HG03108 (cell line): ENCODE results near the gene SAYSD1.

Source experiments
- ATAC-seq: cut with Tn5 transposase; IDR thresholded peaks from one replicate; pipeline ENCODE4 v1.9.1; 2021; ENCODE audit warnings: moderate library complexity; ENCODE audit not compliant: unreplicated experiment

The SAYSD1 gene

DNA sequence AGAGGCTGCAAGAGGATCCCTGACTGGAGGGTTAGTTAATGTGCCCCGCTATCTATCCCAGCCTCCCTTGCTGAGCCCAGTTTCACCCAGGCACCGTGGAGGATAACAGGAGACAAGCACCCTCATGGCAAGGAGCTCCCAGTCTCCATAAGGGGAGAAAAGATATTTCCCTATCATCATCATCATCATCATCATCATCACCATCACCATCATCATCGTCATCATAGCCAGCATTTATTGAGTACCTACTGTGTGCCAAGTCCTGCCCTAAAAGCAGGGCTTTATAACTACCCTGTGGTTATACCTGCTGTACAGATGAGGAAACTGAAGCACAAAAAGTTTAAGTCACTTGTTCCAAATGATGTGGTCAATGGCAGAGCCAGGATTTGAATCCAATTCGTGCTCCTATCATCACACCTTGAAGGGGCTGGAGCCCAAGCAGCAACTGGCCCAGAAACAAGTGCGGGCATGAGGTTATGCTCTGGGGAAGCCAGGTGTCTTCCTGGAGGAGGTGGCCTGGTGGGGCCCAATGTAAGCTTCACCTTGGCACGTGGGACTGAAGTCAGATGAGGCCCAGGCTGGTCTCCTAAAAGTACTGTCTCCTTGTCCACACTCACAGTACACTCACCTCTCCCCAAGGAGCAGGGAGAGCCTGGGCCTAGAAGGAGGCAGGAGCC lies 56.4 kb downstream of the SAYSD1 start:
- ATAC-seq: no peak

DNA sequence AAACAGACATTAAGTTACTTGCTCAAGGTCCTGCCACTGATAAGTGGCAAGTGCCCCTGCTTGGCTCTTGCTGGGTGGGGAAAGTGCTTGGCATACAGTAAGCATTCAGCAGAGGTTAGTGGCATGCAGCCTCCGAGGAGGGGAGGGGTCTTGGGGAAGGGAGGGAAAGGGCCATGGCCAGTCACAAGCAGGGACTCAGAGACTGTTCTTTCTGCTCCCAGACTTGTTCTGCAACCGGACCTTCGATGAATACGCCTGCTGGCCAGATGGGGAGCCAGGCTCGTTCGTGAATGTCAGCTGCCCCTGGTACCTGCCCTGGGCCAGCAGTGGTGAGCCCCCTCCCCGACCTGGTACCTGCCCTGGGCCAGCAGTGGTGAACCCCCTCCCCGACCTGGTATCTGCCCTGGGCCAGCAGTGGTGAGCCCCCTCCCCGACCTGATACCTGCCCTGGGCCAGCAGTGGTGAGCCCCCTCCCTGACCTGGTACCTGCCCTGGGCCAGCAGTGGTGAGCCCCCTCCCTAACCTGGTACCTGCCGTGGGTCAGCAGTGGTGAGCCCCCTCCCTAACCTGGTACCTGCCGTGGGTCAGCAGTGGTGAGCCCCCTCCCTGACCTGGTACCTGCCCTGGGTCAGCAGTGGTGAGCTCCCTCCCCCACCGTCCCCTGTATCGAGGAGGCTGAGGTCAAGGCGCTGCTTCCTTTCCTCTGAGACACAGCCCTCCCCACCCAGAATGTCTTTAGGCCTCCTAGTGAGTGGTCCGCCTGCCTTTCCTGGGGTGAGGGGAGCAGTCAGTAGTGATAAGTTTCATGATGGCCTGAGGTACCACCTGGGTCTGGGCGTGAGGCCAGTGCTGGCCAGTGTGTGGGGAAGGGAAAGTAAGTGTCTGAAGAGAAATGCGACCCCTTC lies 57.5 kb downstream of the SAYSD1 start:
- ATAC-seq: no peak

DNA sequence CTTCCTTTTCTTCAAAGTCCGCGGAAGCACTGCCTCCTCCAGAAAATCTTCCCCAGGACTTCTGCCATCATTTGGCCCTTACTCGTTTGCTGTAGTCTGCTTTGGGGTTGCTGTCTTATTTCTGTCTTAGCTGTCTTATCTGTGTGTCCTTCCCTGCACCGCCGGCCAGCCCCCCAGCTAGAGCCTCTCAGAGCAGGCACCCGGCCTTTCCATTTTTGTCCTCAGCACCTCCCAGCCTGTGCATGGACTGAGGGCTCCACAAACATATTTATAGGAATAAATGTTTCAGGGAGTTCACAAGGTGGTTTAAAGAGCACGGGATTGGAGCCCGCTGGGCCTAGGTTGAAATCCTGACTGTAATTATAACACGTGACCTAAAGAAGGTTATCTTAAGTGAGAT lies 58.3 kb downstream of the SAYSD1 start:
- ATAC-seq: no peak

DNA sequence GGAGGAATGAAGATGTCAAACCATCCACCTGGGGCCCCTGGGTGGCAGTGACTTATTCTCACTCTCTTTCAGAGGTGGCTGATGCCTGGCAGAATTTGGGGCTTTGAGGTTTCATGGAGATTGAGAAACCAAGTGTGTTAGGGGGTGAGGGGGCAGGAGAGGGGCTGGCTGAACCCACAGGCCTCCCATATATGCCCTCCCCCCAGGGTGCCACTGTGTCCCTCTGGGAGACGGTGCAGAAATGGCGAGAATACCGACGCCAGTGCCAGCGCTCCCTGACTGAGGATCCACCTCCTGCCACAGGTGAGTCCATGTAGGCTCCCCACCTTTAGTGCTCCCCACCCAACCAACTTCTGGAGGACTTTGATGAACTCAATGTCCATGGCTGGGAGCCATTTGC lies 58.8 kb downstream of the SAYSD1 start:
- no peak for ATAC-seq

DNA sequence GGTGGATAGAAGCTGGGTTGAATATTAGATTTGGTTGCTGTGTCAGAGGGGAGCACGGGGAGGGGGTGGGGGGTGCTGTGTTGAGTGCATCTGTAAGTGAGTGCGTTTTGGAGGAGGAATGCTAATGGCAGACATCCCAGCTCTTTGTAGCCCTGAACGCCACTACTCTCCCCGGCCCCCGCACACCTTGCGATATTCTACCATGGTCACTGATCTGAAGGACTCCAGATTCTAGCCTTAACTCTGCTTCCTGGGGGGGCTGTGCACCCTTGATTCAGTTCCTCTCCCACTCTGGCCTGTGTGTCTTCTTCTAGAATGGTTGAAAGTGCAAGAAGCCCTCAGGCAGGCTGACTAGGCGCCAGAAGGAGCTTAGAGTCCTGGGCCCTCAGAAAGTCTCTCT lies 59.3 kb downstream of the SAYSD1 start:
- ATAC-seq: no peak

DNA sequence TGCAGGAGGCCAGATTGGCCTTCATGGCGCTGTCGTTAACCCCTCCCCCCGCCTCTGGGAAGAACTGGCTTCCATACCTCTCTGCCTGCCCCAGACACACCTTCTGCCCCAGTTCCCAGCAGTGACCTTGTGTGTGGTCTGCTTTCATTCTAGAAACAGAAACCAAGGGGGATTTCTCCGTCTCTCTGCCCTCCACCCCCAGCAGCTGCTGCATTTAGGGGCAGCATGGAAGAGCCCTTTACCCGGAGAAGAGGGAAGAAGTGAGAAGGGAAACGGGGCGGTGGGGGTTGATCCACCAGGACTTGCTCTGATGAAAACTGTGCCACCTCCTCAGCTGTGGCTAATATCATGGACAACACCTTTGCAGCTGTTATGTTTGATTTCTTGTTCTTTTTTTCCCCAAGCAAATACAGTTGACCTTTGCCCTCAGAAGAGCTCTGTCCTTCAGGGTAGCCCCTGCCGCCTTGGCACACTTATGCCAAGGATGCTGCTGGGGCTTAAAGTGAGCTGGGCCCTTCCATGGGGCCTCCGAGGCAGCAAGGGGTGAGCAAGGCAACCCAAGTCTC lies 60.3 kb downstream of the SAYSD1 start:
- ATAC-seq: no peak
